SK-N-SH (cell line): Measurements from ENCODE around the gene NRF1. TPM values are rescaled to one million over a fixed set of nuclear protein-coding genes. Genes with fewer than 3 reads are reported as not detected.
A peak's percentile ranks its signal among the peaks of the same experiment; 100 is the strongest.

ENCODE experiments used
- CTCF ChIA-PET: fragments of 300-600, 350-600 bp; formaldehyde crosslinking; extraction: SDS; loops from one replicate; lab custom pipeline; 2021; lab: Yijun Ruan, JAX
- POLR2A ChIA-PET: fragments of 350-600 bp; sonication (Branson Sonifier 250); formaldehyde crosslinking; extraction: SDS; loops from one replicate; lab custom pipeline; 2020; ENCODE audit warnings: antibody characterized with exemption, inconsistent platforms; lab: Yijun Ruan, JAX
- DNase-seq: peaks from one replicate; pipeline ENCODE4 v3.0.0; 2012
- H2AFZ ChIP-seq: fragments of 200-600 bp; sonication (generic); 2 replicates; pipeline ENCODE4 v1.8.1; 2016; ENCODE audit warnings: antibody characterized with exemption, mild to moderate bottlenecking, low read depth
- H3F3A ChIP-seq: fragments of 200-600 bp; sonication (generic); replicated peaks from 2 replicates; pipeline ENCODE3; 2016; ENCODE audit warnings: antibody characterized with exemption, mild to moderate bottlenecking; ENCODE audit not compliant: insufficient read depth
- H3K27ac ChIP-seq, 2 experiments: fragments of 200-500 bp in 1 of 2; fragments of 200-600 bp in 1 of 2; sonication (Bioruptor generic) in 1 of 2; sonication (generic), shearing (Covaris generic) in 1 of 2; 2 replicates each; pipeline versions ENCODE4 v1.5.1 to v1.6.1; 2014 to 2016; ENCODE audit warnings: low read depth in 2 of 2, inconsistent platforms in 1 of 2, low read length in 1 of 2, mild to moderate bottlenecking in 1 of 2, mixed read lengths in 1 of 2
- H3K27me3 ChIP-seq: fragments of 200-600 bp; sonication (generic), shearing (Covaris generic); 2 replicates; pipeline ENCODE4 v1.6.1; 2016; ENCODE audit warnings: mixed run types; ENCODE audit not compliant: insufficient read depth
- H3K36me3 ChIP-seq, 2 experiments: fragments of 200-500 bp in 1 of 2; fragments of 200-600 bp in 1 of 2; sonication (Bioruptor generic) in 1 of 2; sonication (generic) in 1 of 2; replicated peaks in 1 of 2; 2 replicates each; pipeline versions ENCODE3 to v1.5.1; 2014 to 2016; ENCODE audit warnings: low read length in 1 of 2, mild to moderate bottlenecking in 1 of 2; ENCODE audit not compliant: insufficient read depth in 2 of 2, control insufficient read depth in 1 of 2
- H3K4me1 ChIP-seq, 2 experiments: fragments of 200-500 bp in 1 of 2; fragments of 200-600 bp in 1 of 2; sonication (Bioruptor generic) in 1 of 2; sonication (generic), shearing (Covaris generic) in 1 of 2; 2 replicates each; pipeline versions ENCODE4 v1.5.1 to v1.6.1; 2014 to 2016; ENCODE audit warnings: low read depth in 1 of 2, low read length in 1 of 2, mixed run types in 1 of 2; ENCODE audit not compliant: insufficient read depth in 2 of 2, control insufficient read depth in 1 of 2
- H3K4me2 ChIP-seq: fragments of 200-600 bp; sonication (generic), shearing (Covaris generic); 2 replicates; pipeline ENCODE4 v1.6.1; 2017; ENCODE audit warnings: mixed run types
- H3K4me3 ChIP-seq, 2 experiments: fragments of 200-500 bp in 1 of 2; fragments of 200-600 bp in 1 of 2; sonication (Bioruptor generic) in 1 of 2; sonication (generic), shearing (Covaris generic) in 1 of 2; 2 replicates each; pipeline versions ENCODE4 v1.5.1 to v1.8.1; 2014 to 2016; ENCODE audit warnings: low read depth in 2 of 2, inconsistent platforms in 1 of 2, low read length in 1 of 2, mild to moderate bottlenecking in 1 of 2, mixed read lengths in 1 of 2, moderate library complexity in 1 of 2
- H3K79me2 ChIP-seq: fragments of 200-600 bp; sonication (generic); 2 replicates; pipeline ENCODE4 v1.8.1; 2017; ENCODE audit warnings: mild to moderate bottlenecking; ENCODE audit not compliant: insufficient read depth
- H3K9ac ChIP-seq: fragments of 200-600 bp; sonication (generic); 2 replicates; pipeline ENCODE4 v1.6.1; 2017; ENCODE audit warnings: mixed run types
- H3K9me2 ChIP-seq: fragments of 200-600 bp; sonication (generic); 2 replicates; pipeline ENCODE4 v1.6.1; 2017; ENCODE audit warnings: mixed run types
- H3K9me3 ChIP-seq: fragments of 200-600 bp; sonication (generic); 2 replicates; pipeline ENCODE4 v1.6.1; 2017; ENCODE audit warnings: mixed run types, mild to moderate bottlenecking, moderate library complexity
- H4K20me1 ChIP-seq: fragments of 200-600 bp; sonication (generic); 2 replicates; pipeline ENCODE4 v1.6.1; 2017; ENCODE audit warnings: mild to moderate bottlenecking, mixed run types; ENCODE audit not compliant: insufficient read depth
- CHD2 ChIP-seq: fragments of 150-350 bp; IDR thresholded peaks from 2 replicates; pipeline ENCODE4 v1.6.1; 2018; ENCODE audit warnings: low read length; ENCODE audit not compliant: partially characterized antibody
- ELF1 ChIP-seq: IDR thresholded peaks from 2 replicates; pipeline ENCODE4 v1.4.0; 2012
- EP300 ChIP-seq, 2 experiments: IDR thresholded peaks; 2 replicates each; pipeline versions ENCODE4 v1.4.0 to v1.6.1; 2012; ENCODE audit warnings: borderline replicate concordance in 1 of 2, low read depth in 1 of 2, low read length in 1 of 2
- FOXJ3 ChIP-seq: sonication (generic); formaldehyde crosslinking; IDR thresholded peaks from 2 replicates; pipeline ENCODE4 v1.5.1; 2020; ENCODE audit warnings: mild to moderate bottlenecking, missing genetic modification reagents
- GABPA ChIP-seq: IDR thresholded peaks from 2 replicates; pipeline ENCODE4 v1.4.0; 2012; ENCODE audit warnings: low read depth, mild to moderate bottlenecking
- GATA2 ChIP-seq: sonication (generic); formaldehyde crosslinking; IDR thresholded peaks from 2 replicates; pipeline ENCODE4 v1.5.0; 2020; ENCODE audit warnings: mild to moderate bottlenecking, missing genetic modification reagents
- MXI1 ChIP-seq: IDR thresholded peaks from 2 replicates; pipeline ENCODE4 v1.6.1; 2012; ENCODE audit warnings: mild to moderate bottlenecking, low read depth, low read length, improper control_type of control experiment
- NFIC ChIP-seq: IDR thresholded peaks from 2 replicates; pipeline ENCODE4 v1.4.0; 2012; ENCODE audit warnings: borderline replicate concordance
- NRF1 ChIP-seq: IDR thresholded peaks from 2 replicates; pipeline ENCODE4 v1.6.1; 2012; ENCODE audit warnings: low read depth, mild to moderate bottlenecking, low read length
- POLR2AphosphoS5 ChIP-seq: IDR thresholded peaks from 2 replicates; pipeline ENCODE4 v1.6.1; 2012; ENCODE audit warnings: low read depth, low read length
- RAD21 ChIP-seq: IDR thresholded peaks from 2 replicates; pipeline ENCODE4 v1.6.1; 2012; ENCODE audit warnings: mild to moderate bottlenecking, low read length
- RXRA ChIP-seq: IDR thresholded peaks from 2 replicates; pipeline ENCODE4 v1.4.0; 2012; ENCODE audit warnings: low read depth, mild to moderate bottlenecking, borderline replicate concordance
- SIN3A ChIP-seq: IDR thresholded peaks from 2 replicates; pipeline ENCODE4 v1.6.1; 2012; ENCODE audit warnings: low read depth, mild to moderate bottlenecking, low read length, moderate library complexity, borderline replicate concordance
- SMC3 ChIP-seq: IDR thresholded peaks from 2 replicates; pipeline ENCODE4 v1.6.1; 2012; ENCODE audit warnings: low read depth, low read length, improper control_type of control experiment
- TAF1 ChIP-seq: IDR thresholded peaks from 2 replicates; pipeline ENCODE4 v1.6.1; 2012; ENCODE audit warnings: low read depth, mild to moderate bottlenecking, low read length, moderate library complexity, borderline replicate concordance
- TCF12 ChIP-seq: IDR thresholded peaks from 2 replicates; pipeline ENCODE4 v1.4.0; 2012
- YY1 ChIP-seq: IDR thresholded peaks from 2 replicates; pipeline ENCODE4 v1.4.0; 2012; ENCODE audit warnings: low read depth, mild to moderate bottlenecking
- WGBS: methylation state at CpG from one replicate; pipeline ENCODE4 v1.1.6; 2017; ENCODE audit warnings: low lambda C conversion rate; 5-methylcytosine and 5-hydroxymethylcytosine counted together
- polyA plus RNA-seq, 3 experiments: library from polyadenylated mRNA; depleted of rRNA; stranded (reverse); fragments of >200 nt; gene quantifications; 2 replicates each; pipeline ENCODE4 v1.2.3, GENCODE V29; 2012
- TF ChIP-seq, protein P1 (sequence below): IDR thresholded peaks from 2 replicates; pipeline ENCODE4 v1.4.0; 2012; ENCODE audit warnings: low read depth, borderline replicate concordance
- TF ChIP-seq, protein P2 (sequence below): IDR thresholded peaks from 2 replicates; pipeline ENCODE4 v1.4.0; 2012; ENCODE audit warnings: low read depth, borderline replicate concordance
- TF ChIP-seq, protein P3 (sequence below): fragments of 200-600 bp; sonication (generic); IDR thresholded peaks from 2 replicates; pipeline ENCODE4 v1.6.1; 2017; ENCODE audit warnings: antibody characterized with exemption, mild to moderate bottlenecking, moderate library complexity
- TF ChIP-seq, protein P4 (sequence below): fragments of 150-350 bp; IDR thresholded peaks from 2 replicates; pipeline ENCODE4 v1.6.1; 2016; ENCODE audit warnings: mild to moderate bottlenecking, low read depth, low read length
- TF ChIP-seq, protein P5 (sequence below): fragments of 150-350 bp; IDR thresholded peaks from 2 replicates; pipeline ENCODE4 v1.6.1; 2017; ENCODE audit warnings: antibody characterized with exemption, low read length, low read depth, borderline replicate concordance
- TF ChIP-seq, protein P6 (sequence below): IDR thresholded peaks from 2 replicates; pipeline ENCODE4 v1.4.0; 2012; ENCODE audit warnings: low read depth

NRF1 gene
- 10.9 and 16.9 TPM in 2 replicates for polyA plus RNA-seq (2012; rRNA removed)
- 6.8 and 10.2 TPM in 2 replicates for polyA plus RNA-seq (2012; cell fraction: cytosol; rRNA removed)
- polyA plus RNA-seq (2012; cell fraction: nucleus; rRNA removed), result 34.0 and 53.6 TPM in 2 replicates

DNA sequence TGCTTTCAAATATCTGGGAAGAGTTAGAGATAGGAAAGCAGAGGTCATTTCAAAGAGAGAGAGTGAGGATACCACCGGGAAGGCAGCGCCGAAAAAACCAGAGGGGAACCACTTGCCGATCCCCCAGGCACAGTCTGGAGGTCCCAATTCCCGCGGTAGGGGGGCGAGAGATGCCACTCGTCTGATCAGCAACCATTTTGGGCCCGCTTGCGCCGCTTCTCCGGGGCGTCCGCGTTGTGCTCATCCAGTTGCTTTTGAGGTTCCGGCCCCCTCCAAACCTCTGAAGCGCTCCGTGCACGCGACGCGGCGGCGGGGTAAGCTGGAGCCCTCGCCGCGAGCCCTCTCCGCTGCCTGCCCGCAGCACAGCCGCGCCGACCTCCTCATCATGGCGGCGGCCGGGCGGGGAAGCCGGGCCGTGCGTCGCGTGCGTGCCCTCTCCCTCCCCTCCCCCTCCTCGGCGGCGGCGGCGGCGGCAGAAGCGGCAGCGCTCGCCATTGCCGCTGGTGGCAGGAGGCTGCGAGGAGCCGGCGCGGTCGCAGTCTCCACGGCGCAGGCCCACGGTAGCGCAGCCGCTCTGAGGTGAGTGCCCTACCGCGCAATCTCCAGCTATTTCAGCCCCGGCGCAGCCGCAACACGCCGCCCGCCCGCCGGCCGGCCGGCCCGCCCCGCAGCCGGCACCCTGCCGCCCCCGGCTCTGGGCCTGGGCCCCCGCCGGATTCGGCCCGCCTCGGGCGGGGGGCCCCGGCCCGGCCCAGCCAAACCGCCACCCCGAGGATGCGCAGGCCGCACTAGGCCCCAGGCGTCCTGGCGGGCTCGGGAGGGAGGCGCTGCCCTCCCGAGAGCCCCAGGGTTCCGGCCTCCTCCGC, at the start of gene NRF1:
TSS of gene NRF1 (plus strand) at position 475 of the 866 bp plus-strand sequence. CDS start 45,632 bp downstream, outside the sequence.
- Histone ChIP-seq H2AFZ (peak within 1 kb of the TSS; percentile 74), H3K9me2 (no peaks in the 10 kb centered on the region), H3K4me3 (peak within 1 kb of the TSS; percentile 79 to 95), H3K27me3 (no peaks in the 10 kb centered on the region), H3K36me3 (peaks cover 16 to 28% of the 10 kb centered on the region in 2 experiments), H3K4me1 (peaks cover 14 to 25% of the 10 kb centered on the region in 2 experiments), H3F3A (peaks cover 4% of the 10 kb centered on the region), H3K79me2 (peaks cover 69% of the 10 kb centered on the region), H3K4me2 (peak within 1 kb of the TSS; percentile 95), H3K9ac (peak within 1 kb of the TSS; percentile 83), H4K20me1 (peaks cover 35% of the 10 kb centered on the region), H3K27ac (peak within 1 kb of the TSS; percentile 86 to 97), H3K9me3 (no peaks in the 10 kb centered on the region)
- CTCF ChIA-PET, result interaction anchor here (0.6 to 15.7 kb wide), 21 partner anchors 8 to 413 kb away, joined by 3 to 214 read pairs (median 5); no protein-coding TSS in a partner anchor
- POLR2A ChIA-PET, result interaction anchor here (0.7 to 2.1 kb wide), 4 partner anchors 26 to 214 kb away, joined by 3 to 6 read pairs (median 4); no protein-coding TSS in a partner anchor
- 2% methylated on average over 33 of the region's 98 CpGs for WGBS
- peak; percentile 98 for DNase-seq
- TF ChIP-seq, protein P1, sequence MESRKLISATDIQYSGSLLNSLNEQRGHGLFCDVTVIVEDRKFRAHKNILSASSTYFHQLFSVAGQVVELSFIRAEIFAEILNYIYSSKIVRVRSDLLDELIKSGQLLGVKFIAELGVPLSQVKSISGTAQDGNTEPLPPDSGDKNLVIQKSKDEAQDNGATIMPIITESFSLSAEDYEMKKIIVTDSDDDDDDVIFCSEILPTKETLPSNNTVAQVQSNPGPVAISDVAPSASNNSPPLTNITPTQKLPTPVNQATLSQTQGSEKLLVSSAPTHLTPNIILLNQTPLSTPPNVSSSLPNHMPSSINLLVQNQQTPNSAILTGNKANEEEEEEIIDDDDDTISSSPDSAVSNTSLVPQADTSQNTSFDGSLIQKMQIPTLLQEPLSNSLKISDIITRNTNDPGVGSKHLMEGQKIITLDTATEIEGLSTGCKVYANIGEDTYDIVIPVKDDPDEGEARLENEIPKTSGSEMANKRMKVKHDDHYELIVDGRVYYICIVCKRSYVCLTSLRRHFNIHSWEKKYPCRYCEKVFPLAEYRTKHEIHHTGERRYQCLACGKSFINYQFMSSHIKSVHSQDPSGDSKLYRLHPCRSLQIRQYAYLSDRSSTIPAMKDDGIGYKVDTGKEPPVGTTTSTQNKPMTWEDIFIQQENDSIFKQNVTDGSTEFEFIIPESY, result peak; percentile 86; the same call in 1 of the 2 replicates
- TF ChIP-seq, protein P2, sequence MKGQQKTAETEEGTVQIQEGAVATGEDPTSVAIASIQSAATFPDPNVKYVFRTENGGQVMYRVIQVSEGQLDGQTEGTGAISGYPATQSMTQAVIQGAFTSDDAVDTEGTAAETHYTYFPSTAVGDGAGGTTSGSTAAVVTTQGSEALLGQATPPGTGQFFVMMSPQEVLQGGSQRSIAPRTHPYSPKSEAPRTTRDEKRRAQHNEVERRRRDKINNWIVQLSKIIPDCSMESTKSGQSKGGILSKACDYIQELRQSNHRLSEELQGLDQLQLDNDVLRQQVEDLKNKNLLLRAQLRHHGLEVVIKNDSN, result 0 out of 2 replicates have a peak, but pooled peaks have one; percentile 39
- TF ChIP-seq NRF1, result peak; percentile 97
- peak in 1 of 2 experiments; percentile 92; a peak in 1 of 4 replicates for TF ChIP-seq EP300 (IDR thresholded peaks at IDR 0.05; ENCODE audit: borderline replicate concordance in 1 of 2, low read depth in 1 of 2, low read length in 1 of 2)
- TF ChIP-seq RAD21, result no peak
- TF ChIP-seq MXI1, result peak; percentile 84
- TF ChIP-seq SMC3, result 0 out of 2 replicates have a peak, but pooled peaks have one; percentile 2
- TF ChIP-seq SIN3A, result peak; percentile 88; the same call in 1 of the 2 replicates
- TF ChIP-seq GABPA, result 0 out of 2 replicates have a peak, but pooled peaks have one; percentile 29
- TF ChIP-seq NFIC, result no peak; the same call in 1 of the 2 replicates
- no peak for TF ChIP-seq FOXJ3 (CRISPR knock-in tag)
- no peak for TF ChIP-seq ELF1
- TF ChIP-seq GATA2, result no peak
- TF ChIP-seq, protein P3, sequence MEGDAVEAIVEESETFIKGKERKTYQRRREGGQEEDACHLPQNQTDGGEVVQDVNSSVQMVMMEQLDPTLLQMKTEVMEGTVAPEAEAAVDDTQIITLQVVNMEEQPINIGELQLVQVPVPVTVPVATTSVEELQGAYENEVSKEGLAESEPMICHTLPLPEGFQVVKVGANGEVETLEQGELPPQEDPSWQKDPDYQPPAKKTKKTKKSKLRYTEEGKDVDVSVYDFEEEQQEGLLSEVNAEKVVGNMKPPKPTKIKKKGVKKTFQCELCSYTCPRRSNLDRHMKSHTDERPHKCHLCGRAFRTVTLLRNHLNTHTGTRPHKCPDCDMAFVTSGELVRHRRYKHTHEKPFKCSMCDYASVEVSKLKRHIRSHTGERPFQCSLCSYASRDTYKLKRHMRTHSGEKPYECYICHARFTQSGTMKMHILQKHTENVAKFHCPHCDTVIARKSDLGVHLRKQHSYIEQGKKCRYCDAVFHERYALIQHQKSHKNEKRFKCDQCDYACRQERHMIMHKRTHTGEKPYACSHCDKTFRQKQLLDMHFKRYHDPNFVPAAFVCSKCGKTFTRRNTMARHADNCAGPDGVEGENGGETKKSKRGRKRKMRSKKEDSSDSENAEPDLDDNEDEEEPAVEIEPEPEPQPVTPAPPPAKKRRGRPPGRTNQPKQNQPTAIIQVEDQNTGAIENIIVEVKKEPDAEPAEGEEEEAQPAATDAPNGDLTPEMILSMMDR, result no peak
- TF ChIP-seq, protein P4, sequence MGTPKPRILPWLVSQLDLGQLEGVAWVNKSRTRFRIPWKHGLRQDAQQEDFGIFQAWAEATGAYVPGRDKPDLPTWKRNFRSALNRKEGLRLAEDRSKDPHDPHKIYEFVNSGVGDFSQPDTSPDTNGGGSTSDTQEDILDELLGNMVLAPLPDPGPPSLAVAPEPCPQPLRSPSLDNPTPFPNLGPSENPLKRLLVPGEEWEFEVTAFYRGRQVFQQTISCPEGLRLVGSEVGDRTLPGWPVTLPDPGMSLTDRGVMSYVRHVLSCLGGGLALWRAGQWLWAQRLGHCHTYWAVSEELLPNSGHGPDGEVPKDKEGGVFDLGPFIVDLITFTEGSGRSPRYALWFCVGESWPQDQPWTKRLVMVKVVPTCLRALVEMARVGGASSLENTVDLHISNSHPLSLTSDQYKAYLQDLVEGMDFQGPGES, result no peak
- TF ChIP-seq CHD2, result peak; percentile 92
- peak; percentile 94 for TF ChIP-seq TAF1
- TF ChIP-seq, protein P5, sequence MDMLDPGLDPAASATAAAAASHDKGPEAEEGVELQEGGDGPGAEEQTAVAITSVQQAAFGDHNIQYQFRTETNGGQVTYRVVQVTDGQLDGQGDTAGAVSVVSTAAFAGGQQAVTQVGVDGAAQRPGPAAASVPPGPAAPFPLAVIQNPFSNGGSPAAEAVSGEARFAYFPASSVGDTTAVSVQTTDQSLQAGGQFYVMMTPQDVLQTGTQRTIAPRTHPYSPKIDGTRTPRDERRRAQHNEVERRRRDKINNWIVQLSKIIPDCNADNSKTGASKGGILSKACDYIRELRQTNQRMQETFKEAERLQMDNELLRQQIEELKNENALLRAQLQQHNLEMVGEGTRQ, result no peak
- peak; percentile 97 for TF ChIP-seq YY1
- TF ChIP-seq TCF12, result no peak; the same call in 1 of the 2 replicates
- TF ChIP-seq RXRA, result no peak
- TF ChIP-seq, protein P6, sequence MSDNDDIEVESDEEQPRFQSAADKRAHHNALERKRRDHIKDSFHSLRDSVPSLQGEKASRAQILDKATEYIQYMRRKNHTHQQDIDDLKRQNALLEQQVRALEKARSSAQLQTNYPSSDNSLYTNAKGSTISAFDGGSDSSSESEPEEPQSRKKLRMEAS, result peak; percentile 93
- TF ChIP-seq POLR2AphosphoS5, result peak; percentile 97
